Measurements from ENCODE around the gene WNT4.
"Not testable (repeated sequence)": the region's sequence is repeated elsewhere in the genome, so short reads cannot be mapped to it uniquely, and the experiment has no call there.

The WNT4 gene

DNA sequence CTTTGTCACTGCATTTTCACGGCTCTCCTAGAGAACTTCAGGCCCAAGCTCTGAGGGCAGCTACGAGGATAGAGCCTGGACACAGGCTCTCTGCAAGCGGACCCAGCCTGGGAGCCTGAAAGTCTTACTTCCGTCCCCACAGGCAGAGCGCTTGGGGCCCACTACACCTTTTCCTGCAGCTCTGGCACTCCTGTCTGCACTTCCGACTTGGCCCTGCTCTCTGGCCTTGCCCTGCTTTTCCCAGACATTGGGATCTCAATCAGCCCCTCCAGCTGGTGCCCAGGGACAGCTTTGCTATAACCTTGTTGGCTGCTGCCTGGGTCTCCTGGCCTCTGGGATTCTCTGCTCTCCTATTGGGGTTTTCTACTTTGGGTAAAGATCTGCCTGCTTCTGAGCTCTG lies 27.6 kb downstream of the WNT4 start:
- DNase-seq: peak in 2 of 10 donors; percentile 62 to 79
- intact Hi-C loops (cut with DNase I): no loop called here

DNA sequence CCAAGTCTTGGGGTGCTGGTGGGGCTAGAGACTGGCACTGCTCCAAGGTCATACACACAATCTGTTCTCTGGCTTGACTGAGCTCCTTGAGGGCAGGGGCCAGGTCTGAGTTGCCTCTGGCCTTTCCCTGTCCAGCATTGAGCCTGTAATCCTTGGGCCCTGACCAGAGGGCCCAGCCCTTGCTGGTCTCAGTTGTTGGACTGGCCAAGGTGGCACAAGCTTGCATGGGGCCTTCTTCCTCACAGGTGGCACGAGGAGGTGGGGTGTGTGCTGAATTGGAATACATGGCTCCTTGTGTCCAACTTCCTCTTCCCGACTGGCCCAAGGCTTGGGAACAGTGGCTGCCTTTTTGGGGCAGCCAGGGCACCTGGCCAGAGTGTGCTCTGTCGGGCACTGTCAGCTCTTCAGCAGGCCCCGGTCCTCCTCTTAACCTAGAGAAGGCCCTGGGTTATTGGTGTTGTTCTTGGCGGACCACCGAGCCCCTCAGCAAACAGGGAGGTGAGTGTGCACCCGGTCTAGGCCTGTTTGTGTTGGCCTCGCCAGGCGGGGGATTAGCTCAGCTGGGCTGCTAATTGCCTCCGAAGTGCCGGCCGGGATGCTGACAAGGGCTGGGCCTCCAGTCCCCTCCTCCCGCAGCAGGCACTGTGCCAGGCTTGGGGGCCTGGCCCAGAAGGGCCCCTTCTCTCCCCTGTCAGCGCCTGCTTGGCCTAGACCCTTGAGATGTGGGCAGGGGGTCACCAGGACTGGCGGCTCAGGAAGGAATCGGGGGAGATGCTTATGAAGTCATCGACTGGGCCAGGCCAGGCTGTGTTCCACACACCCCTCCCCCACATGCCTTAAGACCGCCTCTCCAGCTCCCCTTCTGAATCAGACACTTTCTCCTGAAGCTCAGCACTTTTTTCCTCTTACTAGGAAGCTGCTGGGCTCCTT lies 28.5 kb downstream of the WNT4 start:
- intact Hi-C loops (cut with DNase I): no loop called here
- peak in 4 of 10 donors; percentile 37 to 87 (median 80) for DNase-seq

DNA sequence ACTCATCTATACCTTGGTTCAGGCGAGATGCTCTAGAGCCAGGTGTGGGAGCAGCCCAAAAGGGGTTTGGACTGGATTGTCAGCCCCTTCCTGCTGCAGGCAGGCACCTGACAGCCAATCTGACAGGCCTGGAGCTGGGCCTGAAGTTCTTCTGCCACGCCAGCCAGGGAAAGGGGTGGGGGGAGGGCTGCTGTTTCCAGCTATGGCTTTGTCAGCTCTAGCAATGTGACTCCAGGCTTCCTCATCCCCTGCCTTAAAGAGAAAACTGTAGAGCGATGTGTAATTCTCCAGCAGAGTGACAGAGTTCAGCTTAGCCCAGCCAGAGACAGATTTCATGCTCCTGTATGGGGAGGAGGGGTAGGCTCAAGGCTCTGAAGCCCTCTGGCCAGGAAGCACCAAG lies 30.3 kb downstream of the WNT4 start:
- intact Hi-C loops (cut with DNase I): no loop called here
- peak in 2 of 10 donors; percentile 23 to 59 for DNase-seq

DNA sequence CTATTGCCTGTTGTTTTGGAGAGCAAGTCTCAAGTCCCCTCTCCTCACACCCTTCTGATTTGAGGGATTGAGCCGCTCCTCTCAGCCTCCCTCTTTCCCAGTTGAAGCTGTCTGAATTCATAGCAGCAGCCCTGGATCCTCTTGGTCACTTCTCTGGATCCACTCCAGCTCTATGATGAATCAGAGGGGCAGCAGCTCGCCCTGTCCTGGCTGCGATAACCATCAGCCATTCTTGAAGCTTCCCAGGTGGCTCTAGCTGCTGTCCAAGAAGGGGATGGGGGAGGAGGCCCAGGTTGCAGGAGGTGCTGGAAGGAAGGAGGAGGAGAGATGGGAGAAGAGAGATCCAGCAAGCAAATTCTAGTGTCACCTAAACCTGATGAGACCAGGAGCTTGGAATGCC lies 31.3 kb downstream of the WNT4 start:
- intact Hi-C loops (cut with DNase I): no loop called here

DNA sequence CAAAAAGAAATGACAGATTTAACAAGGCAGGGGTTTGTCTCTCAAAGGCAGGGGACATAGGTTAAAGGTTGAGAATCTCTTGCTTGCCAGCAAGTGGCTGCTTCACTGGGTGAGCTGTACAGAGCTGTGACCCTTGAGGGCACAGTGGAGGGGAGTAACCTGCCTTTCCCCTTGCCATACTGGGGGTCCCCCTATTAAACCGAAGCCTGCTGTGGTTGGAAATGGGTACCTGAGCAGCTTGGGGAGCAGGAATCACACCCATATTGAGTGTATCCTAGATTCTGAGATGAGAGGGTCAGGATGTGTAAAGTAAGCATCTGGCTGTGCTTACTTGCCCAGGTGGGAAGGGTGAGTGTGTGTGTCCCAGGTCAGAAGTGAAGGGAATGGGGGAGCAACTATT lies 31.8 kb downstream of the WNT4 start:
- intact Hi-C loops (cut with DNase I): no loop called here

More for the DNA sequence above, 31.3 kb downstream of the WNT4 start:
- peak in 1 of 10 donors; percentile 18 for DNase-seq

DNA sequence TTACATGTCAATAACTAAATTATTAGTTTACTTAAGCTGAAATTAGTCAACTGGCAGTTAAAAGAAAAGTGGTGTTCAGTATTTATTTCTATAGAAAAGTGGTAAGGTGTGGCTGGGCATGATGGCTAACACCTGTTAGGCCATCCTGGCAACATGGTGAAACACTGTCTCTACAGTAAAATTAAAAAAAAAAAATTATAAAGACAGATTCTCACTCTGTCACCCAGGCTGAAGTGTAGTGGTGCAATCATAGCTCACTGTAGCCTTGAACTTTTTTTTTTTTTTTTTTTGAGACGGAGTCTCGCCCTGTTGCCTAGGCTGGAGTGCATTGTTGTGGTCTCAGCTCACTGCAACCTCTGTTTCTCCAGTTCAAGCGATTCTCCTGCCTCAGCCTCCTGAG lies 32.9 kb downstream of the WNT4 start:
- intact Hi-C loops (cut with DNase I): no loop called here
- no peak for DNase-seq

More for the DNA sequence above, 31.8 kb downstream of the WNT4 start:
- DNase-seq: peak in 1 of 10 donors; percentile 13

DNA sequence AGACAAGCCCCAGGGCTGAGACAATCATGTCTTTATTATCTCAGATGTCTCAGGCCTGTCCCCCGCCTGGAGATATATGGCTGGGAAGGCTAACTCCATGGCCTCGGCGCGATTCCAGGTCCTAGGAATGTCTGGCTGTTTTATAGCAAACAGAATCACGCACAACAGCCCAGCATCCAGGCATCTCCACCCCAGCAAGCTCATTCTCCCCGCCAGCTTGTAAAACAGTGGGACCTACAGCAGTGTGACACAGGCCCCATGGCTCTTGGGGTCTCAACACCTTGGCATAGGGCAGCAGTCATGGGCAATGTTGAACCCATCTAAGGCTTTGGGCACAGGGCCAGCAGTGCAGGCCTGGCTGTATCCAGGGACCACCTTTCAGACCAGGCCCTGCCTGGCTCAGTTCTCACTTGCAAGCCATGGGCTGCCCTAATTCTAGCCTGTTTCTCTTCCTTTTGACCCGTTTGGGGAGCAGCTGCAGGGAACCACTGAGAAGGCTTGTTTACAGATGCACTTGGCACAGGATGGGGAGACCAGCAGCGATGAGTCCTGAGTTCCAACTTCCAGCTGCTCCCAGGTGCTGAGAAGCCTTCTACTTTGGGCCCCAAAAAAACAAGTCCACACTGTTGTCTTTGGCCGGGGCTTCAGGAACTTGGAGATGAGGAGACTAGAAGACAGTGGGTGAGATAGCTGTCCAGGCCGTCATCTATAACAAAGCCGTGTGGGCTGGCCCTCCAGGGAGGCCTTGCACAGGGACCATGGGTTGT lies 34.4 kb downstream of the WNT4 start:
- intact Hi-C loops (cut with DNase I): loop anchor here (5.0 kb wide), 1 partner anchor 169 kb away; no protein-coding TSS in a partner anchor
- peak in 1 of 10 donors; percentile 24 for DNase-seq

DNA sequence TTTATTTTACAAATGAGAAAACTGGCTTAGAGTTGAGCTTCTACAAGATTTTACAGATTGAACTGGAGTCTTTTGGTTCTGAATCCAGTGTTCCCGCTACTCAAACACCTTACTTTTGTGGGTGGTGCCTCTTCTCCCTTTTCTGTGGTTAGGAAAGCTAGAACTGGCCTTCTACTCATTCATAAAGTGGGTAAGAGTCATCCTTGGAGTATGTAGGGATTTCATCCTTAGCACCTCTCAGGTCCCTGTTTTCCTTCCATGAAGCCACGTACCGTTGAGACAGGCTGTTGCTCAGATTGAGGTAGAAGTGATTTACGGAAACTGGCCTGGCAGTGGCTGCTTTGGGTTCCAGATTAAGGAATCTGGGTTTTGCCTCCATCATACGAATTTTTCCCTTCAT lies 35.8 kb downstream of the WNT4 start:
- no peak for DNase-seq
- intact Hi-C loops (cut with DNase I): loop anchor here (5.0 kb wide), 1 partner anchor 170 kb away; no protein-coding TSS in a partner anchor

DNA sequence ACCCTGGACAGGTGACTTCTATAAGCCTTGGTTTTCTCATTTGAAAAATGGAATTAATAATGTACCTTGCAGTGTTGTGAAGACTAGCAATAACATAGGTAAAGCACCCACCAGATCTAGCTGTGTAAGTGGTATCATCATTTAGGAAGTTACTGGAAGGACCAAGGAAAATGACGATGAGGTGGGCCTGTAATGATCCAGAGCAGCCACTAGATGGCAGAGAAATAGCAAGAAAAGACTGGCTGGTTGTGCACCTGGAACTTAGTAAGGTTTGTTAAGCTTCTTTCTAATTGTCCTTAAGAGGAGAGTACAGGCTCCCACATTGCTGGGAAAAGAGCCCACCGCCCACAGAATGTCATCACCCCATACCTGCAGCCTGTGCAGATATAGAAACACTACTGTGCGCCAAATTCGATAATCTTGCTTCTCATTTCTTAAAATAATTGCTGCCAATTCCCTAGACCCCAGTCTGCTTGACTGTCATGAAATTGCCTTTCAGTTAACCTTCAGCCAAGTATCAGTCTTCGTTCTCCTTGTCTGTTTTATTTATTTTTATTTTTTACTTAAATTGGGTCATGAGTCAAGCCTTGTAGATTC lies 37.2 kb downstream of the WNT4 start:
- no peak for DNase-seq
- intact Hi-C loops (cut with DNase I): loop anchor here (2.0 to 5.0 kb wide), 2 partner anchors 172 to 311 kb away; no protein-coding TSS in a partner anchor

DNA sequence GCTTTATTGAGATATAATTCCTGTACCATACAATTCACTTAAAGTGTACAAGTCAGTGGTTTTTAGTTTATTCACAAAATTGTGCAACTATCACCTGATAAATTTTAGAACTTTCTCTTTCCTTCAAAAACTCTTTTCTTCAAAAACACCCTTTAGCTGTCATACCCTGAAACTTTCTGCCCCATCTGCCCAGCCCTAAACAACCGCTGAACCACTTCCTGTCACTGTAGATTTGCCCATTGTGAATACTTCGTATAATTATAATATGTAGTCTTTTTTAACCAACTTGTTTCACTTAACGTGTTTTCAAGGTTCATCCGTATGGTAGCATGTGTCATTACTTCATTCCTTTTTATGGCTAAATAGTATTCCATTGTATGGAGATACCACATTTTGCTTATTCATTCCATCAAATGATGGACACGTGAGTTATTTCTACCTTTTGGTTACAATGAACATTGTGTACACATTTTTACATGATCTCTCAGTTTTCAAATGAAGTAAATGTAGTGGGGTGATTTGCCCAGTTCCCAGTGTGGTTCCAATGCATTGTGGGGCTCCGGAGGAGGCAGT lies 37.9 kb downstream of the WNT4 start:
- DNase-seq: peak in 1 of 10 donors; percentile 31
- intact Hi-C loops (cut with DNase I): loop anchor here (2.0 to 5.0 kb wide), 2 partner anchors 172 to 312 kb away; no protein-coding TSS in a partner anchor

DNA sequence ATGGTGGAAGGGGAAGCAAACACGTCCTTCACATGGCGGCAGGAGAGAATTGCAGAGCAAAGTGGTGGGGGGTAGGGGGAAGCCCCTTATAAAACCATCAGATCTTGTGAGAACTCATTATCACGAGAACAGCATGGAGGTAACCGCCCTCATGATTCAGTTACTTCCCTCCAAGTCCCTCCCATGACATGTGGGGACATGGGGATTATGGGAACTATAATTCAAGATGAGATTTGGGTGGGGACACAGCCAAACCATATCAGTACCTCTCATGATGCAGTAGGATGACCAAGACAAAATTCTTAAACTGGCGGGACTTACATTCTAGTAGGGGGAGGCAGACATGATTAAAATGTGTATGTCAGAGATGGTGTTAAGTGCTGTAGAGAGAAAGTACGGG lies 38.8 kb downstream of the WNT4 start:
- intact Hi-C loops (cut with DNase I): loop anchor here (2.0 kb wide), 1 partner anchor 313 kb away; no protein-coding TSS in a partner anchor
- no peak for DNase-seq

DNA sequence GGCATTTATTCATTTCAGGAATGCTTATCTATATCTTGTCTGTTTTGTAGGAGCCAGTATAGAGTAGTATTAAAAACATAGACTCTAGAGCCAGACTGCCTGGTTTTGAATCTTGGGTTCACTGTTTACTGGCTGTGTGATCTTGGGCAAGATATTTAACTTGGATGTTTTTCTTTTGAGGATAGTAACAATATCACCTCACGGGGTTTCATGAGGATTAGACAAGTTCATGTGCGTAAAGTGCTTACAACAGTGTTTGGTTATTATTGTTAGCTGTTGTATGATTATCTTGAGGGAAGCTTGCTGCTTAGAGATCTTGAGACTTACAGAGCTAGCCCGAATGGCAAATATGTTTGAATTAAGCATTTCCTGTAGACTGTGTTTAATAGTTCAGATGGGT lies 40.2 kb downstream of the WNT4 start:
- intact Hi-C loops (cut with DNase I): no loop called here
- DNase-seq: no peak

DNA sequence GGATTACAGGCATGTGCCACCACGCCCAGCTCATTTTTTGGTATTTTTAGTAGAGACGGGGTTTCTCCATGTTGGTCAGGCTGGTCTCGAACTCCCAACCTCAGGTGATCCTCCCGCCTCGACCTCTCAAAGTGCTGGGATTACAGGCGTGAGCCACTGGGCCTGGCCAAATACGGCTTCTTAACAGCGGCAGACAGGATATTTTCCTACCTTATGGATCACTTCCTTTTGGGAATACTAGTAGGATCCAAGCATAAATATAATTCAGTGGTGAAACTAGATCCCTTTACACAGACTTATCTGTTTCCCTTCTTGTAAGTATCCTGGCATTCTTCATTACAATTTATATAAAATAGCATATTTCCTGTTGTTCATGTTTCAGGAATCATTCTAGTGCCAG lies 40.9 kb downstream of the WNT4 start:
- intact Hi-C loops (cut with DNase I): no loop called here
- DNase-seq: peak in 2 of 10 donors; percentile 27 to 52

DNA sequence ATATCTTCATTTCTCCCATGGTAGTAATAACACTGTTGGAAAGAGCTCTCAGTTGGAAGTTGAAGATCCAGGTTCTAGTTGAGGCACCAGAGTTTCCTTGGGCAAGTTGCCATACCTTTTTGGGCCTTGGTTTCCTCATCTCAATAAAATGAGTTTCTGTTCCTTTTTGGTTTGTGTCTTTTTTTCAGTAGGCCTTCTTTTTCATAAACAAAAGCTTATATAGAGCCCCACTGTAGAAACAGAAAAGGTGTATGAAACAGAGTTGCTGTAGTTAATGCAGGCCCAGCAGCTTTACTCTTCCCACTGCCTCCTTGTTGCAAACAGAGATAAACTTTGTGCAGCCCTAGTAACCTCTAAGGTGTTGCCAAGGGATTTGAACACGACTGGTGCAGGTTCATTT lies 41.7 kb downstream of the WNT4 start:
- DNase-seq: no peak
- intact Hi-C loops (cut with DNase I): no loop called here

DNA sequence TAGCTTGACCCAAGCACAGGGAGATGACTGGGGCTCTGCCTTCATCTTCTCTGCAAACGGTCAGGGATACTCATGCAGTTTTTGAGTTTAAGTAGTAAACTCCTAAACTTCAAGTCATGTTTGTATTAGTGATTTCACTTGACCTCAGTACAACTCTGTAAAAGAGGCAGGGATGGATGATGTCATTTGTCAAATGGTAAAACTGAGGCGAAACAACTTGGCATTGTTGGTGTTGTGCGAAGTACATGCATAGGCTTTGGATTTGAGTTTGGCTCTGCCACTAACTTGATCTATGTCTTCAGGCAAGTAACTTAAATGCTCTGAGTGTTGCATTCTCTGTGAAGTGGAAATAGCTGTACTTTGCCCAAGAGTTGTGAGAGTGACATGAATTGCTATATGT lies 42.7 kb downstream of the WNT4 start:
- intact Hi-C loops (cut with DNase I): no loop called here
- DNase-seq: no peak

DNA sequence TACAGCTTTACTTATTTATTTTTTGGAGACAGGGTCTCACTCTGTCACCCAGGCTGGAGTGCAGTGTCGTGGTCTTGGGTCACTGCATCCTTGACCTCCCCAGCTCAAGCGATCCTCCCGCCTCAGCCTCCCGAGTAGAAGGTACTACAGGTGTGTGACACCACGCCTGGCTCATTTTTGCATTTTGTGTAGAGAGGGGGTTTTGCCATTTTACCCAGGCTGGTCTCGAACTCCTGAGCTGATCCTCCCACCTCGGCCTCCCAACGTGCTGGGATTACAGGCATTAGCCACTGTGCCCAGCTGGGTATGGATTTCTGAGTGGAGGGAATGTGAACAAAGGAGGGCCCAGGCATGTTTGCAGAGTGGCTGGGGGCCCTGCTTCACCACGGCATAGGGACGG lies 44.1 kb downstream of the WNT4 start:
- intact Hi-C loops (cut with DNase I): no loop called here
- peak in 2 of 10 donors; percentile 51 to 56 for DNase-seq

DNA sequence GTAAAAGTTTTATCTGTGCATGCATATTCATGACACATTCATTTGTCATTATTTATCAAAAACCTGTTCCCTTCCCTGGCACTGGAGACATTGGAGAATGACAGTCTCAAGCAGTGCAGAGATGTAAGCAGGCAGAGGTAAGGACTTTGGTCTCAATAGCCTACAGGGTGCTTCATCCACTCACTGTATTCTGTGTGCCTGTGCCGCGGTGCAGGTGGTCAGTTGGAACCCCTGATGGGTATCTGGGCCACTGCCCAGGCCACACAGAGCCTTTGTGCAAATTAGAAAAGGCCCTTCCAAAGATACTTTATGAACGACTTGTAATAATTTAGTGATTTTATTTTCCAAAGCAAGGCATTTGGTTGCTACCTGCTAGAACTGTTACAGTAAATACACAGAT lies 46.4 kb downstream of the WNT4 start:
- peak in 2 of 10 donors; percentile 26 to 60 for DNase-seq
- intact Hi-C loops (cut with DNase I): no loop called here

DNA sequence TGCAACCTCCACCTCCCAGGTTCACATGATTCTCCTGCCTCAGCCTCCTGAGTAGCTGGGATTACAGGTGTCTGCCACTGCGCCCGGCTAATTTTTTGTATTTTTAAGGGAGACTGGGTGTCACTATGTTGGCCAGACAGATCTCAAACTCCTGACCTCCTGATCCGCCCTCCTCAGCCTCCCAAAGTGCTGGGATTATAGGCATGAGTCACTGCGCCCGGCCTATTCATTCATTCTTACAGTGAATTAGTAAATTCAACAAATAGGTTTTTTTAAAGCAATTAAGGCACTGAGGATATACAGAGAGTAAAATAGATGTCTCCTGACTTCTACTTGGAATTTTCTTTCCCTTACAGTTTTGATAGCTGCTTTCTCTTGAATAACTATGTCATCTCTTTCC lies 46.9 kb downstream of the WNT4 start:
- no peak for DNase-seq
- intact Hi-C loops (cut with DNase I): no loop called here

DNA sequence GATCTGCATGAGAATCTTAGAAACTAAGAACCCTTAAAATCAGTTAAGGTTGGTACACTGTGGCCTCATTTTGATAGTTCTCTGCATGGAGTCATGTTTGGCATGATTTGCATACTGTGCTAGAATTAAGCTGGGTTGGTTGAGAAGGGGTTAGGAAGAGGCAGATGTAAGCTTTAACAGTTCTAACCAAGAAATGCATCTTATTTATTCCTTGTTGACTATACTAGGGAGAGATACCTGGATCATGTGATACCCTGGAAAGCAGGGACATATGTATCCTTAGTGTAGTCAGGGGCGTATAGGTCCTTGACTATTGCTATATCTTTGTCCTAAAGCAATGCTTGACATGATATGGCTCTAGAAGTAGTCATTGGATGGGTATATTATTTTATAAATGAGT lies 49.4 kb downstream of the WNT4 start:
- DNase-seq: no peak
- intact Hi-C loops (cut with DNase I): no loop called here

DNA sequence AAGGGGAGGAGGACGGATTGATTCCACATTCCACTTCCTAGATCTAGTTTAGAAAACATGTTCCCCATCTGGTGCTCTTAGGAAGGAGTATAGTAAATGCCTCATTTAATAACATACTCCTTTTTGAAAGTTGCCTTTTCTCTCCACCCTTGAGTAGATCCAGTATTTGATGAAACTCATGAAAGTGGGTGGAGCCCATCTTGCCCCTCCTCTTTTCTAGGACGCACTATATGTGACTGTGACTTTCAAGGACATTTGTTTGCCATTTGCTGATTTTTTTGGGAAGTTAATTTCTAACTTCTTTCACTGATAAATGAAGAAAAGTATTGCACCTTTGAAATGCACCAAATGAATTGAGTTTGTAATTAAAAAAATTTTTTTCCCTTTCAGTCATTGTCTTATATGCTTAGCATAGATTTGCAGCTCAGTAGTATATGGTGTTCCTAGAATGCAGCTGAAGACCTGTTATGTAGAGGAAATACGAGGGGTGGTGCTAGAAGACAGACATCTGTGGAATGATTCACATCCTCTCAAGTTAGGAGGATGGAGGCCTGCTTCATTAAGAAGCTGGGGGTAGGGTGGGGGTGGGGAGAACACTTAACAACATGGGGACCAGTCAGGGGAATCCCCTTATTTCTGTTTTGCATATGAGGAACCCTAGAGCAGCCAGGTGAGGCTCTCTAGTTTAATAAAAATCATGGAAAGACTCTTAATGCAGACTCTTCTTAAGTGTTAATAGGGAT lies 50.7 kb downstream of the WNT4 start:
- DNase-seq; intact Hi-C loops (cut with DNase I): not testable (repeated sequence)

Data from posterior cingulate gyrus (tissue), 11 donors.